Osteoblast (primary cell): Measurements from ENCODE around the gene ZCCHC4. TPM values are rescaled to one million over a fixed set of nuclear protein-coding genes. Genes with fewer than 3 reads are reported as not detected.

Experiments used
- DNase-seq: peaks from one replicate; pipeline ENCODE4 v3.0.0; 2011; ENCODE audit warnings: low spot score, mixed read lengths; ENCODE audit not compliant: insufficient read length; ENCODE audit errors: missing footprints
- H2AFZ ChIP-seq: 2 replicates; pipeline ENCODE4 v1.6.0; 2011; ENCODE audit warnings: mild to moderate bottlenecking, low read length
- H3K27ac ChIP-seq: 2 replicates; pipeline ENCODE4 v1.5.1; 2011; ENCODE audit warnings: mild to moderate bottlenecking, low read depth, low read length, moderate library complexity
- H3K27me3 ChIP-seq: 2 replicates; pipeline ENCODE4 v1.6.0; 2012; ENCODE audit warnings: mild to moderate bottlenecking, control low read depth, inconsistent platforms, low read length, moderate library complexity; ENCODE audit not compliant: insufficient read depth
- H3K36me3 ChIP-seq: 2 replicates; pipeline ENCODE4 v1.5.1; 2011; ENCODE audit warnings: mild to moderate bottlenecking, low read length, control low read depth, moderate library complexity; ENCODE audit not compliant: insufficient read depth
- H3K4me1 ChIP-seq: 2 replicates; pipeline ENCODE4 v1.5.1; 2011; ENCODE audit warnings: mild to moderate bottlenecking, low read length, control low read depth, moderate library complexity; ENCODE audit not compliant: insufficient read depth
- H3K4me2 ChIP-seq: 2 replicates; pipeline ENCODE4 v1.6.0; 2011; ENCODE audit warnings: mild to moderate bottlenecking, low read length; ENCODE audit not compliant: insufficient read depth
- H3K4me3 ChIP-seq: fragments of 200-600 bp; sonication (generic); 3 replicates; pipeline ENCODE4 v1.5.1; 2012; ENCODE audit warnings: mild to moderate bottlenecking, low read length, inconsistent platforms; ENCODE audit not compliant: insufficient read depth
- H3K79me2 ChIP-seq: 2 replicates; pipeline ENCODE4 v1.6.0; 2012; ENCODE audit warnings: mild to moderate bottlenecking, low read length, control low read depth, inconsistent platforms; ENCODE audit not compliant: insufficient read depth
- H3K9me3 ChIP-seq: 2 replicates; pipeline ENCODE4 v1.5.1; 2011; ENCODE audit warnings: low read depth, low read length, control low read depth
- H4K20me1 ChIP-seq: 2 replicates; pipeline ENCODE4 v1.6.0; 2012; ENCODE audit warnings: mild to moderate bottlenecking, low read length, control low read depth; ENCODE audit not compliant: insufficient read depth
- CTCF ChIP-seq: IDR thresholded peaks from 2 replicates; pipeline ENCODE4 v1.5.1; 2011; ENCODE audit warnings: mild to moderate bottlenecking, low read depth, low read length, moderate library complexity; ENCODE audit errors: extremely low read depth
- total RNA-seq: library from RNA; depleted of rRNA; stranded (reverse); fragments of >200 nt; gene quantifications from 2 replicates; pipeline ENCODE4 v1.2.3, GENCODE V29; 2012

Gene ZCCHC4
- total RNA-seq, 1 donor, result 13.4 TPM

- Histone ChIP-seq H2AFZ (no peak overlapping the region), H3K79me2 (no peaks in the 10 kb centered on the region), H3K4me2 (no peak overlapping the region), H4K20me1 (no peaks in the 10 kb centered on the region), H3K4me1 (peaks cover 9% of the 10 kb centered on the region), H3K27ac (no peak overlapping the region), H3K9me3 (no peaks in the 10 kb centered on the region), H3K36me3 (no peaks in the 10 kb centered on the region), H3K4me3 (no peak overlapping the region), H3K27me3 (no peaks in the 10 kb centered on the region)
- TF ChIP-seq CTCF, result no peak
- DNase-seq, result no peak
Observed at GRCh38 chr4:25347473-25347872, 34.9 kb downstream of the ZCCHC4 start.

DNA sequence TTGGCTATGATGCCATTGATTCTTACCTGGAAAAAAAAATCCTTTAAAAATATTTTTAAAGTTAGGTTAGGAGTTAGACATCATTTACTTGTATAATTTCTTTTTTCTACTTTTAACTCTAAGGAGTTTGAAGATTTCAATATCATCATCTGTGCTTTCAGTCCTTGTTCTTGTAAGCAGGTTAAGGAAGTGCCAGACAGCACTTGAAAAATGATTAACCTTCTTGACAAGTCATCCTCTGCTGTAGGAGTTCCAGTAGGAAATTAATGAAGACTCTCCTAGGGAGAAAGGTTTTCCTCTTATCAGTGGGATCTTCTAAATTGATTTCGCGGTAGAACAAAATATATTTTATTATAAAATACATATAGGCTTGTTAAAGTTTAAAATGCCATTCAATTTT, 35.4 kb downstream of the ZCCHC4 start:
- Histone ChIP-seq H4K20me1 (no peaks in the 10 kb centered on the region), H3K79me2 (no peaks in the 10 kb centered on the region), H3K27ac (no peak overlapping the region), H3K4me3 (no peak overlapping the region), H3K4me1 (peaks cover 9% of the 10 kb centered on the region), H3K27me3 (no peaks in the 10 kb centered on the region), H3K36me3 (no peaks in the 10 kb centered on the region), H2AFZ (no peak overlapping the region), H3K4me2 (no peak overlapping the region), H3K9me3 (no peaks in the 10 kb centered on the region)
- no peak for TF ChIP-seq CTCF
- no peak for DNase-seq

DNA sequence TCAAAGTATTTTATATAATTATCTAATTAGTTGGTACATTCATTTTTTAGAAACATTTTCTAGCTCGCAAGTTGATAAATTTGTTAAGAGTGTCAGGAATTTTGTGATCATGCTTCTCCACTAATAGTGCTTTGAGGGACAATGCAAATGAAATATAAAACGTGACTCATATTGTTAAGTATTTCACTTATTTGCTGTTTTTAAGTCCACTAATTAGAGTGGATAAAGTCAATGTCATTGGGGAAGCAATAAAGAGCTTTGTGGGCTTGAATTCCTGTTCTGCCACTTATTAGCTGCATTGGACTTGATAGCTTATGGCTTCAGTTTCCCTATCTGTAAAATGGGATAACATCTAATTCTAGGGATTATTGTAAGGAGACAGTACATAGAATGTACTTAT, 38.0 kb downstream of the ZCCHC4 start:
- no peaks in the 10 kb centered on the region for H3K79me2 ChIP-seq
- no peak overlapping the region for H3K4me3 ChIP-seq
- H3K36me3 ChIP-seq, result no peaks in the 10 kb centered on the region
- no peaks in the 10 kb centered on the region for H4K20me1 ChIP-seq
- H3K27me3 ChIP-seq, result no peaks in the 10 kb centered on the region
- no peaks in the 10 kb centered on the region for H3K9me3 ChIP-seq
- no peak for TF ChIP-seq CTCF
- DNase-seq, result no peak
- H3K27ac ChIP-seq, result no peak overlapping the region
- no peak overlapping the region for H3K4me2 ChIP-seq
- H3K4me1 ChIP-seq, result peaks cover 7% of the 10 kb centered on the region
- H2AFZ ChIP-seq, result no peak overlapping the region

GRCh38 chr4:25351777-25352416, 39.3 kb downstream of the ZCCHC4 start:
- no peak for TF ChIP-seq CTCF
- peaks cover 7% of the 10 kb centered on the region for H3K4me1 ChIP-seq
- H3K27me3 ChIP-seq, result no peaks in the 10 kb centered on the region
- DNase-seq, result no peak
- H3K4me3 ChIP-seq, result no peak overlapping the region
- H3K9me3 ChIP-seq, result no peaks in the 10 kb centered on the region
- no peak overlapping the region for H2AFZ ChIP-seq
- H3K36me3 ChIP-seq, result no peaks in the 10 kb centered on the region
- H3K4me2 ChIP-seq, result no peak overlapping the region
- H3K27ac ChIP-seq, result peak overlapping the region; percentile 51
- no peaks in the 10 kb centered on the region for H3K79me2 ChIP-seq
- no peaks in the 10 kb centered on the region for H4K20me1 ChIP-seq
